CD1c-positive myeloid dendritic cell (primary cell): ENCODE results near the gene RNF180.
"Not testable (repeated sequence)": the region's sequence is repeated elsewhere in the genome, so short reads cannot be mapped to it uniquely, and the experiment has no call there.

Experiments
- DNase-seq: peaks from one replicate; pipeline ENCODE4 v3.0.0-alpha.2; 2016; ENCODE audit errors: extremely low spot score

The RNF180 gene

GRCh38 chr5:64397552-64397951 is 231.9 kb downstream of the RNF180 start:
- DNase-seq = no peak

GRCh38 chr5:64398735-64399134 is 233.1 kb downstream of the RNF180 start:
- not testable (repeated sequence) for DNase-seq

- DNase-seq = not testable (repeated sequence)
Observed at GRCh38 chr5:64407103-64407825, 241.6 kb downstream of the RNF180 start.

GRCh38 chr5:64417390-64417789 is 251.7 kb downstream of the RNF180 start:
- DNase-seq = no peak

- DNase-seq = no peak
Observed at GRCh38 chr5:64418013-64418412, 252.4 kb downstream of the RNF180 start.
